Neural cell (in vitro differentiated cells): ENCODE measurements around the gene STPG3.

Experiments used
- CTCF ChIP-seq: fragments of 450-650 bp; IDR thresholded peaks from 2 replicates; pipeline ENCODE4 v1.5.1; 2014; ENCODE audit warnings: antibody characterized with exemption, mild to moderate bottlenecking, moderate library complexity; ENCODE audit not compliant: poor library complexity, severe bottlenecking
- EP300 ChIP-seq: fragments of 450-650 bp; conservative IDR thresholded peaks from 2 replicates; pipeline ENCODE4 v1.6.1; 2014; ENCODE audit warnings: antibody characterized with exemption, mild to moderate bottlenecking, moderate library complexity; ENCODE audit not compliant: poor library complexity, severe bottlenecking
- EZH2 ChIP-seq: fragments of 200-600, 300-800 bp; shearing (Covaris generic), sonication (generic); IDR thresholded peaks from 2 replicates; pipeline ENCODE4 v1.6.1; 2014; ENCODE audit warnings: antibody characterized with exemption, low read length, borderline replicate concordance, mild to moderate bottlenecking; ENCODE audit not compliant: insufficient read depth, poor library complexity, severe bottlenecking
- POLR2AphosphoS5 ChIP-seq: IDR thresholded peaks from 2 replicates; pipeline ENCODE4 v1.6.1; 2012
- REST ChIP-seq: IDR thresholded peaks from 2 replicates; pipeline ENCODE4 v1.6.1; 2012; ENCODE audit warnings: borderline replicate concordance
- SMC3 ChIP-seq: fragments of 450-650 bp; conservative IDR thresholded peaks from 2 replicates; pipeline ENCODE4 v1.6.1; 2014; ENCODE audit warnings: antibody characterized with exemption, mild to moderate bottlenecking, moderate library complexity; ENCODE audit not compliant: poor library complexity

GRCh38 chr9:137213160-137214060 lies 37.7 kb upstream of the STPG3 start:
- TF ChIP-seq CTCF: no peak
- no peak for TF ChIP-seq POLR2AphosphoS5
- TF ChIP-seq EZH2: no peak
- no peak for TF ChIP-seq REST
- TF ChIP-seq EP300: no peak
- TF ChIP-seq SMC3: no peak
